GM21367 (cell line): ENCODE data around the gene DMD.
"Not testable (repeated sequence)": the region's sequence is repeated elsewhere in the genome, so short reads cannot be mapped to it uniquely, and the experiment has no call there.

Source experiments
- ATAC-seq: cut with Tn5 transposase; IDR thresholded peaks from one replicate; pipeline ENCODE4 v1.9.1; 2021; ENCODE audit not compliant: unreplicated experiment

Gene DMD

DNA sequence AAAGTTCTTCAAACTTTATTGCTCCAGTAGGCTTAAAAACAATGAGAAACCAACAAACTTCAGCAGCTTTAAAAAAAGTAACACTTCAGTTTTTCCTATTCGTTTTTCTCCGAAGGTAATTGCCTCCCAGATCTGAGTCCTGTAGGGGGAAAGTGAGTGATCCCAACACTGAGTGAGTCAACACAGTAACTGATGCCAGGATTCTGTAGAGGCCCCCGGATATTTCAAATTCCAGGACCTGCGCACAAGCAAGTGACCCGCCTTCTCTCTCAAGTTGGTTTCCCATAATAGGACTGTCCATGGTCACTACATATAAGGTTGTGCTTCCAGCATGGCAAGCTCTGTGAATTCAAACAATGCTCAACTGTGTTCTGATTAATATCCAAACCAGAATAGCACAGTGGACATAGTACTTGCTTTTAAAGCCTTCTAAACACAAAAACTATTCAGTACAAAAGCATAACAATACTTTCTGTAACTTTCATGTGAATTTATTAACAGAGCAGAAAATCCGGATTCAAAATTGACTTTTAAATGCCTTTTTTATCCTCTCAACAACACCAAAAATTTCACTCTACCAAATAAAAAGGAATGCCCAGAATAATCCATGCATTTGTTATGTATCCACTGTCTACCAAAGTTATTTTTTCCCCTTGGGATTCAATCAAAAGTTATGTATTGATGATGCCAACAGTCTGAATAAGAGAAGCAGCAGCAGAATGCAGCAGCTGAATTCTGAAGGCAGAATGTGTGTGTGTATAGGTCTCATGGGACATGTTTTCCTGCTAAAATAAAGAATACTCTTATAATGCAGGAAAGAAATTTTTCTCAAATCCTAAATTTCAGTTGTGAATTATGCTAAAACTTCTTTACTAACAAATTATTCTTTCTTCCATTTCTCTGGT lies at the start of gene DMD:
Gene DMD, minus strand, starts transcription at position 194 of the 905 bp plus-strand sequence. CDS start 237 bp downstream, outside the sequence.
- ATAC-seq, result no peak

- no peak for ATAC-seq
Measured at GRCh38 chrX:33252306-33252825, 41.0 kb upstream of the DMD start.

GRCh38 chrX:33218819-33219218 lies 7.5 kb upstream of the DMD start:
- ATAC-seq, result no peak

DNA sequence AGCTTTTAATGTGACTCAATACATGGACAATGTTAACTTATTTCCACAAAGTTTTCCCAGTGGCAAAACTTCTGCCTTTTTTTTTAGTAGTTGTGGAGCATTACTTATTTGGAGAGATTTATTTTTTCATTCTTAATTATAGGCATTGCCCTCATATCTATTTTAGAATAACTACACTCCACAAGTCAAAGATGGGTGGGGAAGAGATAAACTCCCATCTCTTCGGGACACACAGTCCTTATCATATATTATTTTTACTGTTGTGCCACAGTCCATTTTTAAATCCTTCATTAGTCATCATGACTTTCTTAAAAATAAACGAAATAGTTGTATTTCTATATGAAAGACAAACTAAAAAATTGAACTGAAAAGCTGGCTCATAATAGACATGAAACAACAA lies 1.2 kb downstream of the DMD start:
- ATAC-seq, result no peak

GRCh38 chrX:33207056-33207455 lies 4.3 kb downstream of the DMD start:
- ATAC-seq, result no peak

GRCh38 chrX:33205321-33205720 lies 6.0 kb downstream of the DMD start:
- ATAC-seq, result no peak

- ATAC-seq, result no peak
Measured at GRCh38 chrX:33204889-33205288, 6.5 kb downstream of the DMD start.

GRCh38 chrX:33198561-33199279 lies 12.6 kb downstream of the DMD start:
- no peak for ATAC-seq

- no peak for ATAC-seq
Measured at GRCh38 chrX:33195698-33196097, 15.7 kb downstream of the DMD start.

- no peak for ATAC-seq
Measured at GRCh38 chrX:33194876-33195433, 16.4 kb downstream of the DMD start.

GRCh38 chrX:33194289-33194688 lies 17.1 kb downstream of the DMD start:
- ATAC-seq, result no peak

DNA sequence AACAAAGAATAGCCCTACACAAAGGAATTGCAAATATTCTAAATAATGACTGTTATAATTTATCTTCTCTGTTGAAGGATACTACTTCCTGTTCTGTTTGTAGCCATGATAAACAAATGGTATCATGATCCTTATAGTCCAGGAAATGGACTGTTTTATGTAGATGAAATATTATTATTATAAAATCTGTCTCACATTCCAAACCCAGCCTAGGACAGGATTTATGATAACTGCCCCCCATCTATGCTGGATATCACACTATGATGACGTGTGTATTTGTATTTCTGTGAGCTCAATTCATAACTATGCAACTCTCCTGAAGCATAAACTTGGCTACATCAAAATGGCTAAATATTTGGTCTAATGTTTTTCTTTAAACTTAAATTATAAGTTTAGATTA lies 21.3 kb downstream of the DMD start:
- no peak for ATAC-seq

DNA sequence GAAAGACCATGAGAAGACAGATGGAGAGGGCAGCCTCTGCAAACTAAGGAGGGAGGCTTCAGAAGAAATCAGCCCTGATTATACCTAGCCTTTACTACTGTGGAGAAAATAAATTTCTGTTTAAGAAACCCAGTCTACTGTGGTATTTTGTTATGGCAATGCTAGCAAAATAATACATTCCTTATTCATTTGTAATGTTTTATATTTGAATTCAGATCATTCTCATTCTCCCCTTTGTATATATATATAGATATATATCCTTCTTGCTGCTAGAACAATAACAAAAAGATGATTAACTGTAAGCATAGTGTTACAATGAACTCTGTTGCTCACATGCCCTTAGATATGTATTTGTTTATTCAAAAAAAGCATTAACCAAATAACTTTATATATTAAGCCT lies 22.5 kb downstream of the DMD start:
- ATAC-seq, result no peak

GRCh38 chrX:33188286-33188685 lies 23.1 kb downstream of the DMD start:
- ATAC-seq, result no peak

GRCh38 chrX:33184803-33185202 lies 26.5 kb downstream of the DMD start:
- not testable (repeated sequence) for ATAC-seq

- no peak for ATAC-seq
Measured at GRCh38 chrX:33183361-33183760, 28.0 kb downstream of the DMD start.

- no peak for ATAC-seq
Measured at GRCh38 chrX:33178690-33179089, 32.7 kb downstream of the DMD start.

DNA sequence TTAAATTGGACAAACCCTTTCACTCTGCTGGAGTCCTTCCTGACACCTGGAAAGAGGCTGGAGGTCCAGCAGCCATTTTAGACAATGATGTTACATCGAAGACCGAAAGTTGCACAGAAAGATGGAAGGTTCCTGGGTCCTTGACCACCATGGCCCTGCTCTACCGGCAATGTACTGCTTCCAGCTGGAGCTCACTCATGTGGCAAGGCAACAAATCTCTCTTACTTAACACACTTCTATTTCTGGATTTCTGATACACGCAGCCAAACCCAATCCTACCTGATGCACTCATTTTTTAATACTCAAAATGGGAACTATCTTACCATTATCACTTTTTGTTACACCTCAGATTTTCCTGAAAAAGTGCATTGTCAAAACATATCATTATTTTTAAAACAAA lies 33.1 kb downstream of the DMD start:
- ATAC-seq, result no peak

GRCh38 chrX:33175201-33175600 lies 36.1 kb downstream of the DMD start:
- no peak for ATAC-seq

DNA sequence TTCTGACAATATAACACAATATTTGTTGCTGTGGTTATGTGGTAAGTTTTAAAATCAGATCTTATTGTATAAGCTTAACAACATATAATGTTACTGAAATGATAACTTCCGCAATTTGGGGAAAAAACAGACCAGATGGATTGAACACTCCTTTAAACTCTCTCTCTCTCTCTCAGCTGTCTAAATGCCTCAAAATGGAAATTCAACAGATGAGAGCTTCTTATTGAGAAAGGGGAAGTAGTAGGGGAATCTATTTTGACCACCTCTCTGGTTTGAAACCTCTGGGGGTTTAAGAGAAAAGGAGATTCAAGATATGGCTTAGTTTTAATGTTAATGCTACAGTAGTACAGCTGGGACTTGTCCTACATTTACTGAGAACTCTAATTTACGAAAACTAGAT lies 40.3 kb downstream of the DMD start:
- no peak for ATAC-seq

DNA sequence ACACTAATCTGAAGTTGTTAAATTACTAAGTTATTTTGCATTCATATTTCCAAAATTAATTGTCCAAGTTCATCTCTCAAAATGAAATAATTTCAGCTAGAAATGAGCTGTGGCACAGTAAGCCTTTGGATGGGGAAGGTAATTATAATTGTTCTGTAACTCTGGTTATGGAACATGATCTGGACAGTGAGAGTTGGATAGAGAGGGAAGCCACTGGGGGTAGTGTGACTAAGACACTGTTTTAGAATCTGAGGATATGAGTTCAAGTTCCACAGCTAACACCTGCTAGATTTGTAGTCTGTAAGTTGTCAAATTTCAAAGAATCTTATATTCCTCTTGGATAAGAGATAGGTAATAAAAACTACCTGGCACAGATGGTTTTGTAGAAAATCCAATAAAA lies 49.5 kb downstream of the DMD start:
- ATAC-seq, result no peak

GRCh38 chrX:33160273-33160672 lies 51.1 kb downstream of the DMD start:
- ATAC-seq, result no peak
